Measurements from ENCODE around the gene MCRIP2.

Gene MCRIP2

DNA sequence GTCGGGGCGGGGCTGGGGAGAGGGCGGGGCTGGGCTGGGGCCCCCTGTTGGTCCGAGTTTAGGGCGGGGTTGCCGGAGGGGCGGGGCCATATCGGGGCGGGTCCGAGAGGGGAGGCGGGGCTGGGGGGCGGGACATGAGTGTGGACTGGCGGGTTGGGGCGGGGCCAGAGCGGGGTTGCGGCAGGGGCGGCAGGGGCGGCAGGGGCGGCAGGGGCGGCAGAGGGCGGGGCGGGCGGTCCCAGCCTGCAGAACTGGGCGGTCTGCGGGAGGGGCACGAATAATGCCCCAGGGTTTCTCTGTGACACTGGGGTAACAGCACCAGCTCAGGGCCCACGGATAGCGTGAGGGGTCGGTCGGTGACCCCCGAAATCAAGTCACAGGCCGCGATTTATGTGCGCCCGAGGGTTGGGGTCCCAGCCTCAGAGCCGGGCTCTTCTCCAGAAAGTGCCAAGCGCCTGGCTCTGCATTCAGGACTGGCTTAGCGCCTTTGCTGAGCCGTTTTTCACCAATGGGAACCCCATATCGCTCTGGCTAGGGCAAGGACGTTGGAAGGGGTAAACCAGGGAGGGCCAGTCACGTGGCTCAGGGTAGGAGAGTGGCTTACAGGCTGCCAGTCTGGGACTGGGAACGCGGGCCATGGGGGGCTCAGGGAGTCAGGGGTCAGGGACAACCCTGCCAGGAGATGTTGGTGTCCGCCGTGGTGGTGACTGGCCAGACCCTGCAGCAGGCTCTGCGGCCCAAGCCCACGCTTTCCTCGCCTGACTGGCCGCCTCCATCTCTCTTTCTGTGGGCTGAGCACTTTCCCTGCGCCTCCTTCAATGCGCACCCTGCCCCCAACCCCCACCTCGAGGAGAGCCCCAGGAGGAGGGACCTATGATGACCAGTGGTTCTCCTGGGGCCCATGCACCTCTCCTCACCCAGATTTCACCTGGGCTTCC is 4.3 kb upstream of the MCRIP2 start:
- peaks cover 6% of the 10 kb centered on the region for H3K27me3 Mint-ChIP-seq (ENCODE audit: low read depth, poor library complexity)
- H3K4me1 Mint-ChIP-seq: peaks cover 46% of the 10 kb centered on the region
- DNase-seq: peak; percentile 96
- peak overlapping the region; percentile 93 for H3K4me3 Mint-ChIP-seq
- H3K36me3 Mint-ChIP-seq (ENCODE audit: low read depth): no peaks in the 10 kb centered on the region
- TF ChIP-seq, protein P1, sequence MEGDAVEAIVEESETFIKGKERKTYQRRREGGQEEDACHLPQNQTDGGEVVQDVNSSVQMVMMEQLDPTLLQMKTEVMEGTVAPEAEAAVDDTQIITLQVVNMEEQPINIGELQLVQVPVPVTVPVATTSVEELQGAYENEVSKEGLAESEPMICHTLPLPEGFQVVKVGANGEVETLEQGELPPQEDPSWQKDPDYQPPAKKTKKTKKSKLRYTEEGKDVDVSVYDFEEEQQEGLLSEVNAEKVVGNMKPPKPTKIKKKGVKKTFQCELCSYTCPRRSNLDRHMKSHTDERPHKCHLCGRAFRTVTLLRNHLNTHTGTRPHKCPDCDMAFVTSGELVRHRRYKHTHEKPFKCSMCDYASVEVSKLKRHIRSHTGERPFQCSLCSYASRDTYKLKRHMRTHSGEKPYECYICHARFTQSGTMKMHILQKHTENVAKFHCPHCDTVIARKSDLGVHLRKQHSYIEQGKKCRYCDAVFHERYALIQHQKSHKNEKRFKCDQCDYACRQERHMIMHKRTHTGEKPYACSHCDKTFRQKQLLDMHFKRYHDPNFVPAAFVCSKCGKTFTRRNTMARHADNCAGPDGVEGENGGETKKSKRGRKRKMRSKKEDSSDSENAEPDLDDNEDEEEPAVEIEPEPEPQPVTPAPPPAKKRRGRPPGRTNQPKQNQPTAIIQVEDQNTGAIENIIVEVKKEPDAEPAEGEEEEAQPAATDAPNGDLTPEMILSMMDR (IDR thresholded peaks at IDR 0.05): no peak
- H3K9me3 Mint-ChIP-seq: no peaks in the 10 kb centered on the region
- peak overlapping the region; percentile 61 for H3K27ac Mint-ChIP-seq

GRCh38 chr16:638034-638543 is 3.5 kb upstream of the MCRIP2 start:
- Mint-ChIP-seq H3K27me3 (ENCODE audit: low read depth, poor library complexity) (peaks cover 11% of the 10 kb centered on the region), H3K4me3 (peak overlapping the region; percentile 64), H3K36me3 (ENCODE audit: low read depth) (no peaks in the 10 kb centered on the region), H3K9me3 (no peaks in the 10 kb centered on the region), H3K27ac (peak overlapping the region; percentile 75), H3K4me1 (peaks cover 46% of the 10 kb centered on the region)
- TF ChIP-seq, protein P1 (IDR thresholded peaks at IDR 0.05): no peak
- no peak for DNase-seq

- TF ChIP-seq, protein P1 (IDR thresholded peaks at IDR 0.05): no peak
- no peak for DNase-seq
- peak overlapping the region; percentile 50 for H3K4me3 Mint-ChIP-seq
Measured at GRCh38 chr16:638836-639235, 2.8 kb upstream of the MCRIP2 start.

GRCh38 chr16:640614-641013 is 1.0 kb upstream of the MCRIP2 start:
- H3K4me3 Mint-ChIP-seq: peak overlapping the region; percentile 78
- no peak overlapping the region for H3K27ac Mint-ChIP-seq
- peaks cover 6% of the 10 kb centered on the region for H3K36me3 Mint-ChIP-seq (ENCODE audit: low read depth)
- peaks cover 24% of the 10 kb centered on the region for H3K27me3 Mint-ChIP-seq (ENCODE audit: low read depth, poor library complexity)
- H3K4me1 Mint-ChIP-seq: peaks cover 52% of the 10 kb centered on the region
- TF ChIP-seq, protein P1 (IDR thresholded peaks at IDR 0.05): no peak
- H3K9me3 Mint-ChIP-seq: no peaks in the 10 kb centered on the region
- no peak for DNase-seq

More at GRCh38 chr16:638836-639235, 2.8 kb upstream of the MCRIP2 start:
- H3K27me3 Mint-ChIP-seq (ENCODE audit: low read depth, poor library complexity): peaks cover 19% of the 10 kb centered on the region
- peak overlapping the region; percentile 36 for H3K27ac Mint-ChIP-seq
- no peaks in the 10 kb centered on the region for H3K9me3 Mint-ChIP-seq
- no peaks in the 10 kb centered on the region for H3K36me3 Mint-ChIP-seq (ENCODE audit: low read depth)
- peaks cover 49% of the 10 kb centered on the region for H3K4me1 Mint-ChIP-seq

DNA sequence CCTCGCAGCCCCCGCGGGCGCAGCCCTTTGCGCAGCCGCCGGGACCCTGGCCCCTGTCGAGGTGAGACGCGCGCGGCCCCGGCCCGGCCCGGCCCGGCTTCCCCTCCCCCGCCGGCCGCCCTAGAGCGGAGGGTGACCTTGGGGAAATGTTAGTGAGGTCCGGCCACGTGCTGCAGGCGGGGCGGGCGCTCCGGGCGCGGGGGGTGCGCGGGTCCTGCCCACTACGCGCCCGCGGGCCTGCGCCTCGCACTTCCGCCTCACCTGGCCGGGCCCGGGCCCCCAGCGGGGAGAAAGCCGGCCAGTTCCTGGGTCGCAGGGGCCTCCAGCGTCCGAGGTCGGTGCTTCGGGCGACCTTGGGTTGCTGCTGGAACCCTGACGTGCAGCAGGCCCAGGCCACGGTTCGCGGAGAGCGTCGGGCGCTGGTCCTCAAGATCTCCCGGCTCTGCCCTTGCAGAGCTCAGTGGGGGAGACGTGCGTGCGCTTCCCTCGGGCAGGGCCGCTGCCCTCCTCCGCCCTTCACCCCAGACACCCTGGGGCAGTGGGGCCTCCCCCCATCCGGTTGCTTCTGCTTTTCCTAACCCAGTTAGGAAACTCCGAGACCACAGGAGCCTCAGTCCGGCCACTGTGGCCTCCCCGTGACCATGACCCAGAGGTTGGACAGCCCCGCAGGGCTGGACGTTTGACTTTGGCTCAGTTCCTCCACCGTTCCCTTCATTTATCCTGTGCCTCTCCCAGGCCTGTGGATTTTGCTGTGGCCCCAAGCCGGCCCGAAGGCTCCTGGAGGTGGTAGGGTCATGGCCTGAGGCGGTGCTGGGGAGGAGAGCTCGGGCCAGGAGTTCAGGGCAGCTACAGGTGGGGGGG is 791 bp downstream of the MCRIP2 start:
- Mint-ChIP-seq H3K9me3 (no peaks in the 10 kb centered on the region), H3K36me3 (ENCODE audit: low read depth) (peaks cover 6% of the 10 kb centered on the region), H3K27ac (no peak overlapping the region), H3K27me3 (ENCODE audit: low read depth, poor library complexity) (peaks cover 18% of the 10 kb centered on the region), H3K4me3 (peak overlapping the region; percentile 77), H3K4me1 (peaks cover 49% of the 10 kb centered on the region)
- TF ChIP-seq, protein P1 (IDR thresholded peaks at IDR 0.05): no peak
- peak; percentile 61 for DNase-seq
